ENCODE measurements around the gene FOXJ1. TPM values are rescaled to one million over a fixed set of nuclear protein-coding genes. Genes with fewer than 3 reads are reported as not detected.

FOXJ1 gene
- total RNA-seq, 1 experiment from 2014 or later = 0.26 TPM

DNA sequence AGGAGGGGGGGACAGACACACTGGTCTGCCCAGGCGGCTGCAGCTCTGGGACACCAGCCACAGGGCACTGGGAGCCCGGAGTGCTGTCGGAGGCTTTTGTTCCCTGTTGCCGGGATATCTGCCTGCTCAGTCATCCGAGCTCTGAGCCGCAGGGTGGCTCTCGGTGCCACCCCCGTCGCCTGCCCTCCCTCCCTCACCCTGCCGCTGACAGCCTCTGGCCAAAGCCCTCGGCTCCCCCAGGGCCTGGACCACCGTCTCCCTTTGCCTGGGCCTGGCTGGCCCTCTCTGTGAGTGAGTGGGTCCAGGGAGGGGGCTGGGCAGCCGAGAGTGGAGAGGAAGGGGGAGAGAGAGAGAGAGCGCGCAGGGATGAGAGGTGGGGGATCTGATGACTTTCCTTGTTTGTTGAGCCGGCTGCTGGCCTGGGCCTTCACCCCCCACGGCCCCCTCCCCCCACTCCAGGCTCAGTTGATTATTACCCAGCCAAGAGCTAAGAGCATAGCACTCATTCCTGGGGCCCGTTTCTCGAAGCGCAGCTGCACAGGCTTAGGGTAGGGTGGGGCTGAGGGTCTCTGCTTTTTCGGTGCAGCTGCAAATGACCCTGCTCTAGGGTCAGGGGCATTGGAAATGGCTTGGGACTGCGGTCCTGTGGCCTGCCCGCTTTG, 2.7 kb downstream of the FOXJ1 start:
- intact Hi-C loops (cut with micrococcal nuclease) = no loop called here
- H3K4me3 ChIP-seq (ENCODE audit: low read length) = no peak overlapping the region
- no peaks in the 10 kb centered on the region for H3K9me3 ChIP-seq (ENCODE audit: low read length)
- H3K9me2 ChIP-seq (replicated peaks; ENCODE audit: low read length) = no peaks in the 10 kb centered on the region
- H3K27ac ChIP-seq (ENCODE audit: low read length) = no peak overlapping the region
- no peak overlapping the region for H3K4me2 ChIP-seq (ENCODE audit: low read length)
- TF ChIP-seq EZH2phosphoT487 (IDR thresholded peaks at IDR 0.05; ENCODE audit: borderline replicate concordance, low read length) (no peak), EZH2 (IDR thresholded peaks at IDR 0.05; ENCODE audit: low read length, unreplicated experiment) (no peak)
- TF ChIP-seq, protein P1, sequence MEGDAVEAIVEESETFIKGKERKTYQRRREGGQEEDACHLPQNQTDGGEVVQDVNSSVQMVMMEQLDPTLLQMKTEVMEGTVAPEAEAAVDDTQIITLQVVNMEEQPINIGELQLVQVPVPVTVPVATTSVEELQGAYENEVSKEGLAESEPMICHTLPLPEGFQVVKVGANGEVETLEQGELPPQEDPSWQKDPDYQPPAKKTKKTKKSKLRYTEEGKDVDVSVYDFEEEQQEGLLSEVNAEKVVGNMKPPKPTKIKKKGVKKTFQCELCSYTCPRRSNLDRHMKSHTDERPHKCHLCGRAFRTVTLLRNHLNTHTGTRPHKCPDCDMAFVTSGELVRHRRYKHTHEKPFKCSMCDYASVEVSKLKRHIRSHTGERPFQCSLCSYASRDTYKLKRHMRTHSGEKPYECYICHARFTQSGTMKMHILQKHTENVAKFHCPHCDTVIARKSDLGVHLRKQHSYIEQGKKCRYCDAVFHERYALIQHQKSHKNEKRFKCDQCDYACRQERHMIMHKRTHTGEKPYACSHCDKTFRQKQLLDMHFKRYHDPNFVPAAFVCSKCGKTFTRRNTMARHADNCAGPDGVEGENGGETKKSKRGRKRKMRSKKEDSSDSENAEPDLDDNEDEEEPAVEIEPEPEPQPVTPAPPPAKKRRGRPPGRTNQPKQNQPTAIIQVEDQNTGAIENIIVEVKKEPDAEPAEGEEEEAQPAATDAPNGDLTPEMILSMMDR (conservative IDR thresholded peaks at IDR 0.05; ENCODE audit: low read depth, low read length) = no peak
- ChIA-PET POLR2A (ENCODE audit: unreplicated experiment) (no interaction called here), CTCF (no interaction called here)
- H3K4me1 ChIP-seq (ENCODE audit: insufficient read depth, low read length) = peaks cover 13% of the 10 kb centered on the region
- H3K27me3 ChIP-seq (ENCODE audit: low read length) = no peaks in the 10 kb centered on the region
- DNase-seq = no peak
- no peaks in the 10 kb centered on the region for H3K79me2 ChIP-seq (ENCODE audit: low read length)
- no peak for ATAC-seq
- H3F3A ChIP-seq (ENCODE audit: low read length, unreplicated experiment) = no peaks in the 10 kb centered on the region
- no TSS peak for BruUV-seq (replicated peaks)
- no peak overlapping the region for H2AFZ ChIP-seq (ENCODE audit: low read length)
- no peaks in the 10 kb centered on the region for H4K20me1 ChIP-seq (ENCODE audit: low read length)
- H3K36me3 ChIP-seq (ENCODE audit: low read depth, low read length) = no peaks in the 10 kb centered on the region
- H3K9ac ChIP-seq (ENCODE audit: low read length) = no peak overlapping the region

DNA sequence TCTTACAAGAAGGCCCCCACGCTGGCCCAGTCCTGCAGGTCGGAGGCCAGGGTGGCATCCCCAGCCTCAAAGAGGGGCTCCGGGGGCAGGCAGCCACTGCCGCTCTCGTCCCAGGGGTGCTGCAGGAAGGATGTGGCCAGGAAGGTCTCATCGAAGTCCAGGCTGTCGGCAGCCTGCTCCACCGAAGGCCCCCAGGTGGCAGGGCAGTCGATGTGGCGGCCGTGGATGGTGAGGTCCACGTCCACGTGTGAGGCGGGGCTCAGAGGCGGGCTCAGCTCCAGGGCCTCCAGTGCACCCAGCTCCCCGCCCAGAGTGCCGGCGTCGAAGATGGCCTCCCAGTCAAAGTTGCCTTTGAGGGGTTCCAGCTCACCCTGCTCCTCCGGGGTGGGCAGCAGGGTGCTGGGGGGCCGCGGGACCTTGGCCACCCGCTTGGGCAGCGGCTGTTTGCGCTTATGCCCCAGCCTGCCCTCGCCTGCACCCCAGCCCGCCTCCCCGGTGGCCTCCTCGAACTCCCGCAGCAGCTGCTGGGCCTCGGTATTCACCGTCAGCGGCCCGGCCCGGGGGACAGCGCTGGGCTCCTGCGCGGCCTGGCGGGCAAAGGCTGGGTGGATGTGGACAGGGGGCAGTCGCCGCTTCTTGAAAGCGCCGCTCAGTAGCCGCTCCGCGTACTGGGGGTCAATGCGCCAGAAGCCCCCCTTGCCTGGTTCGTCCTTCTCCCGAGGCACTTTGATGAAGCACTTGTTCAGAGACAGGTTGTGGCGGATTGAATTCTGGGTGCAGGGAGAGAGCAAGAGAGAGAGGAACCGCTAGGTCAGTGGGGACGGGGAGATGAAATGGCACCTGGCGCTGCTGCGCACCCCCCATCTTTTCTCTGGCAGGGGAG, 3.5 kb downstream of the FOXJ1 start:
- ChIA-PET CTCF (no interaction called here), POLR2A (ENCODE audit: unreplicated experiment) (no interaction called here)
- Histone ChIP-seq H4K20me1 (ENCODE audit: low read length) (no peaks in the 10 kb centered on the region), H3K27ac (ENCODE audit: low read length) (no peak overlapping the region), H3K4me2 (ENCODE audit: low read length) (no peak overlapping the region), H3K27me3 (ENCODE audit: low read length) (no peaks in the 10 kb centered on the region), H3F3A (ENCODE audit: low read length, unreplicated experiment) (no peaks in the 10 kb centered on the region), H3K4me3 (ENCODE audit: low read length) (no peak overlapping the region), H3K9me2 (replicated peaks; ENCODE audit: low read length) (no peaks in the 10 kb centered on the region), H3K4me1 (ENCODE audit: insufficient read depth, low read length) (peaks cover 16% of the 10 kb centered on the region), H3K9ac (ENCODE audit: low read length) (no peak overlapping the region), H3K9me3 (ENCODE audit: low read length) (no peaks in the 10 kb centered on the region), H2AFZ (ENCODE audit: low read length) (no peak overlapping the region), H3K79me2 (ENCODE audit: low read length) (no peaks in the 10 kb centered on the region), H3K36me3 (ENCODE audit: low read depth, low read length) (no peaks in the 10 kb centered on the region)
- DNase-seq (no peak), ATAC-seq (no peak)
- no TSS peak for BruUV-seq (replicated peaks)
- TF ChIP-seq EZH2 (IDR thresholded peaks at IDR 0.05; ENCODE audit: low read length, unreplicated experiment) (no peak), EZH2phosphoT487 (IDR thresholded peaks at IDR 0.05; ENCODE audit: borderline replicate concordance, low read length) (no peak)
- TF ChIP-seq, protein P1 (conservative IDR thresholded peaks at IDR 0.05; ENCODE audit: low read depth, low read length) = no peak
- intact Hi-C loops (cut with micrococcal nuclease) = no loop called here

DNA sequence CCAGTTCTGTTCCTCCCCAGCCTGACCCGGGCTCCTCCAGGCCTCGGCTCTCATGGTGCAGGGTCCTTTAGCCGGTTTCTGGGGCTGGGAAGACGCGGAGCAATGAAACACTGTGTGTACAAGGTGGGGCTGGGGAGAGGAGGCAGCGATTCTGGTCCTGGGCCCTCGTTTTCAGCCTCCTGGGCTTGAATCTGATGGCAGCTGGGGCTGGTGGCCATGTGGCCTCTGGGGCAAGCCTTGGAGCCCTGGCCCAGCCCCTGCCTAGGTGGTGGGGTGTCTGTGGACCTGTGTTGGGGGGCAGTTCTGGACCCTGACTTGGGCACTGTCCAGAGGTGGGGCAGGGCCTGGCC, 4.1 kb downstream of the FOXJ1 start:
- CTCF ChIA-PET = no interaction called here
- Histone ChIP-seq H3K4me1 (ENCODE audit: insufficient read depth, low read length) (peaks cover 21% of the 10 kb centered on the region), H3K27me3 (ENCODE audit: low read length) (no peaks in the 10 kb centered on the region), H2AFZ (ENCODE audit: low read length) (no peak overlapping the region), H3K9me3 (ENCODE audit: low read length) (no peaks in the 10 kb centered on the region), H3K36me3 (ENCODE audit: low read depth, low read length) (no peaks in the 10 kb centered on the region), H4K20me1 (ENCODE audit: low read length) (no peaks in the 10 kb centered on the region), H3K4me3 (ENCODE audit: low read length) (no peak overlapping the region), H3K4me2 (ENCODE audit: low read length) (no peak overlapping the region), H3K79me2 (ENCODE audit: low read length) (no peaks in the 10 kb centered on the region), H3K9me2 (replicated peaks; ENCODE audit: low read length) (no peaks in the 10 kb centered on the region), H3K27ac (ENCODE audit: low read length) (no peak overlapping the region), H3K9ac (ENCODE audit: low read length) (no peak overlapping the region), H3F3A (ENCODE audit: low read length, unreplicated experiment) (no peaks in the 10 kb centered on the region)
- DNase-seq = no peak
- POLR2A ChIA-PET (ENCODE audit: unreplicated experiment) = no interaction called here
- TF ChIP-seq, protein P1 (conservative IDR thresholded peaks at IDR 0.05; ENCODE audit: low read depth, low read length) = no peak
- TF ChIP-seq EZH2phosphoT487 (IDR thresholded peaks at IDR 0.05; ENCODE audit: borderline replicate concordance, low read length) = no peak
- no peak for TF ChIP-seq EZH2 (IDR thresholded peaks at IDR 0.05; ENCODE audit: low read length, unreplicated experiment)
- intact Hi-C loops (cut with micrococcal nuclease) = no loop called here
- BruUV-seq (replicated peaks) = no TSS peak
- no peak for ATAC-seq

Measured in PC-3 (cell line).